GM19455 (cell line): ENCODE data around the gene NOS3.

Experiments used
- ATAC-seq: cut with Tn5 transposase; IDR thresholded peaks from one replicate; pipeline ENCODE4 v1.9.1; 2021; ENCODE audit not compliant: unreplicated experiment

NOS3 gene

DNA sequence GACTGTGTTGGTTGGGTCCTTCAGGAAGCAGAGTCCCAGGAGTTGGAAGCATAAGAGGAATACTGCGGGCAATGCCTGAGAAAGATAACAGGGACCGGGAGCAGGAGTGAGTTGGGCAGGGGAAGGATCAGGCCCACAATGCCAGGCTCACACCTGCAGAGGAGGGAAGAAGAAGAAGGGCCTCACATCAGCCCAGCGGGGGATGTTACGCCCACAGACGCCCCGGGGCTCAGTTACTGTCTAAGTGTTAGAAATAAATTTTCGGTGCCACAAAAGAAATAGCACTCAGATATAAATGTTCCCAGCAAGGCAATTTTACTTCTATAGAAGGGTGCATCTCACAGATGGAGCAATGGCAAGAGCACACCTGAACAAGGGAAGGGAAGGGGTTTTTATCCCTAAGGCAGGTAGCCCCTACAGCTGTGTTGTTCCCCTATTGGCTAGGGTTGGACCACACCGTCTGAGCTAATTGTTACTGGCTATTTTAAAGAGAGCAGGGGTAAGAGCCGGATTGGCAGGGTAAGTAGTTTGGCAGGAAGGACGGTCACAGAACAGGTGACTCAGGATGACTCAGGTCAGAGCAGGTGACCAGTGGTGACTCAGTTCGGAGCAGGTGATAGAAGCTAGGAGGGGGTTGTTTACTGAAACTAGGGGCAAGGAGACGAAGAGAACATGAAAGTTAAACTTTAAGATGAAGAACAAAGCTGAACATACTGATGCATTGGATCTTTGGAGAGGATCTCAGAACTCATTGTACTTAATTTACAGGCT lies at the start of gene NOS3:
Gene NOS3, plus strand, starts transcription at position 602 of the 771 bp plus-strand sequence. CDS start 2,787 bp downstream, outside the sequence.
- ATAC-seq = no peak

DNA sequence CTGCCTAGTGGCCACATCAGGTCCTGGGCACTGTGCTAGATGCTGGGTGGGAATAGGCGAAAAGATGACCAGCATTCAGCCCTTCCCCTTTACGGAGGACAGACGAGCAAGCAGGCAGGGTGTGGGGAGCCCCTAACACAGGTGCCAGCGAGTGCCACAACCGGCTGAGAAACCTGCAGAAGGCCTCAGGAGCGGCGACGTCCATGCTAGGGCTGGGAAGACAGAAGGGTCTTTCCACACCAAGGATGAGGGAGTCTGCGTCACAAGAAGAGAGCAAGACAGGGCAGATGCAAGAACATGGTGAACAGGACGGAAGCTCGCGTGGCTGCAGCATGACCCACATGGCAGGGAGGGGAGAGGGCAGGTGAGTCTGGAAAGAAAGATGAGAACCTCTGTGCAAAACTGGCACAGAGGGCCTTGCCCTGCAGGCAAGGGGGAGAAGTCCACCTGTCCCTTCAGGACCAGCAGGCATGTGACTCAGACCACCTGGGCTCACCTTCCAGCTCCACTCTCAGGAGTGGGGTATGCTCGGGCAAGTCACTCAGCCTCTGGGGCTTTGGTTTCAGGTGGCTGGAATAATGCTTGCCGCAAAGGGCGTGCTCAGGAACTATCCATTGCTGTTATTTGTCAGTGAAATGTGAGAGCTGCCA lies 49.3 kb upstream of the NOS3 start:
- no peak for ATAC-seq

DNA sequence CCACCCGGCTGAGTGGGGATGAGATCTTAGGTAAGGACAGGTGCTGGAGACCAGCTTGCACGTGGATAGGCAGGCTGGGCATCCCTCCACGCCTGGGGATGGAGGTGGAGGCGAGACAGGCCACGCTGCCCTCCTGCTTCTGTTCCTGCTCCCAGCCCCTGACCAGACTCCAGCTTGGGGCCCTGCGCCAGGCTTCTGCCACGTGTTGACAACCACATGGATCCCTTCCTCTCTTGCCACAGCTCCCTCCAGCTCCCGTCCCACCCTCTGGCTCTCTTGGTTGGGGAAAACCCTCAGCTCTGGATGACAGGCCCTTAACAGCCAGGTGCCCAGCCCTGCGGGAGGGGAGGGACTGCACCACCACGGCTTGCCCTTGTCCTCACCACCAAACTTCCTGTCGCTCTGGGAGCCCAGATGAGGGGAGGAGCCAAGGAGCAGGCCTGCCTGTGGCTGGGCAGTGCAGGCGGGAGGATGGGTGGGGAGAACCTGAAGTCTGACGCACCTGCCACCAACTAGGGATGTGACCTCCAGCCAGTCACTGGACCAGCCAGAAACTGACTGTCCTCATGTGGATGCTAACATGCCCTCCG lies 48.7 kb upstream of the NOS3 start:
- no peak for ATAC-seq

DNA sequence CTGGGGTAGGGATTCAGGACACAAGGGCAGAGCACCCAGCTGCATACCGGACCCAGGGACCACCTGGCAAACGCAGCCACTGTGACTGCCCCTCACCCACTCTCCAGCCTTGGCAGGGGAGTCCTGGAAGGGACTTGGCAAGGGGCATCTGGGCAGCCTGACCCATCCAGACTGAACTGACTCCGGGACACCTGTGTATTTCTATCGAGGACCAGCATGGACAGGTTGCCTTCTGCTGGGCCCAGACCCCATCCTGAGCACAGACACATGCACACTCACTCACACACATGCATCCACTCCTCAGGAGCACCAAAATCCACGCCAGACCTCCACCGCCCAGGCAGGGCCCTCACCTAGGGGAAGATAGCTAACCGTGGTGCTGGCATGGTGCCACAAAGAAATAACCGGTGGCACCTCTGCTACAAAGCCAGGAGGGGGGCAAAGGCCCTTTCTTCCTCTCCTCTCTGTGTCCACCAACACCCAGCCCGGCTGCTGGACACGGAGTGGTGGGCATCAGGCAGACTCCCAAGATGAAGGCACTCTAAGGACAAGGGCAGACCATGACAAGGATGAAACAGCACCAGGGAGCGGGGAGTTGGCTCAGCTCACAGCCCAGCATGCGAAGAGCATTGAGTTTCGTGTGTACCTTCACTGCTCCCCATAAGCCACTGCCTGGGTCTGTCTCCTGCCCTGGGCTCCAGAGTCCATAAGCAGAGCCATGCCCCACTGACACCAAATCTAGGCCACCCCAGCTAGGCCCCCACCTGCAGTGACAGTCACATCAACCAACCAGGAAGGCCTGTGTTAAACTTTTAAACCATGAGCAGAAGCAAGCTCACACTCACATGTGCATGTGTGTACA lies 48.0 kb upstream of the NOS3 start:
- ATAC-seq = no peak

DNA sequence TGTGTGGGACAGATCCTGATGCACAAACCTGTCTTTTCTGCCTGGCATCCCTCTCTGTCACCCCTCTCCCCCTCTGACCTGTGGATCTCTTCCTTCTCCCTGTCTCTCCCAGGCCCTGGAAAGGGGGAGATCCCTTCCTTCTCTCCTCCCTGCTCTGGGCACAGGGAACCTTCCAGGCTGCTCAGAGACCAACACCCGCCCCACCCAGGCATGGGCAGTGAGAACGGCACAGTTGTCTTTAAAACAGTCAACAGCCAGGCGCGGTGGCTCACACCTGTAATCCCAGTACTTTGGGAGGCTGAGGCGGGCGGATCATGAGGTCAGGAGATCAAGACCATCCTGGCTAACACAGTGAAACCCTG lies 47.4 kb upstream of the NOS3 start:
- ATAC-seq = no peak

DNA sequence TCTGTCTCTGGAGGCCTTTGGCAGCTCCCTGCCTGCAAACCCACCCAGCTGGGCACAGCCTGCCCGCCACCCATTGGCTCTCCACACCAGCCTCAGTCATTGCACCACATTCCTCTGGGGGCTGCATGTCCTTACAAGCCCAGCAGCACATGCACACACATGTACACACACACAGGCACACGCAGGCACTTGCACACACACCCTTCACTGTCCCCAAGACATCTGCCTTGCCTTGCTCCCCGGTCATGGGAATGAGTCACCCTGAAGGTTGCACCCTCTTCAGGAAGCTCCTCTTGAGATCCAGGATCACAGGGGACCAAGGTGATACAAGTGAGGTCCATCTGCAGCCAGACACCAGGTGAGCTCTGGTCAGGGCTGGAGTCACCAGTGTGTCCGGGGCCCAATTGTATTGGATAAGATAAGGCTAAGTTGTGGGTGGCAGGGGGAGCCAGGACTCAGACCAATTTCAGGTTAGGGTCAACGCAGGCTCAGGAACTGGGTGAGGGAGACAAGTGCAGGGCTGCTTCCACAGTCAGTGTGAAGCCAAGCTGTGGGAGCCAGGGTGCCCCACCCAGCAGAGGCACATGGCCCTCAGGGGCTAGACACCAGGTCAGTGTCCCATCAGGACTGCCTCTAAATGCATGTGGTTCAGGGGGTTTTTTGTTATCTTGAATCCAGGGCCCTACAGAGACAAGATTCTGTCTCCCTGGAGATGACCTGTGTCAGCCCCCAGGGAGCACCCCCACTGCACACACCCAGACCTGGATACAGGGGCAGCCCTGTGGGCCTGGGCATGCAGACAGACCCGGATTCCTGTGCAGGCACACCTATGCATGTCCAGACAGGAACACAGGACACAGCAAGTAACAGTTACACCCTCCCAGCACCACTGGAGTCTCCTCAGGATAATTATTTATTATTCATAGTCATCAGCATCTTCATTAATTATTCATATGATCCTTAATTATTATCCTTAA lies 46.5 kb upstream of the NOS3 start:
- ATAC-seq = no peak

DNA sequence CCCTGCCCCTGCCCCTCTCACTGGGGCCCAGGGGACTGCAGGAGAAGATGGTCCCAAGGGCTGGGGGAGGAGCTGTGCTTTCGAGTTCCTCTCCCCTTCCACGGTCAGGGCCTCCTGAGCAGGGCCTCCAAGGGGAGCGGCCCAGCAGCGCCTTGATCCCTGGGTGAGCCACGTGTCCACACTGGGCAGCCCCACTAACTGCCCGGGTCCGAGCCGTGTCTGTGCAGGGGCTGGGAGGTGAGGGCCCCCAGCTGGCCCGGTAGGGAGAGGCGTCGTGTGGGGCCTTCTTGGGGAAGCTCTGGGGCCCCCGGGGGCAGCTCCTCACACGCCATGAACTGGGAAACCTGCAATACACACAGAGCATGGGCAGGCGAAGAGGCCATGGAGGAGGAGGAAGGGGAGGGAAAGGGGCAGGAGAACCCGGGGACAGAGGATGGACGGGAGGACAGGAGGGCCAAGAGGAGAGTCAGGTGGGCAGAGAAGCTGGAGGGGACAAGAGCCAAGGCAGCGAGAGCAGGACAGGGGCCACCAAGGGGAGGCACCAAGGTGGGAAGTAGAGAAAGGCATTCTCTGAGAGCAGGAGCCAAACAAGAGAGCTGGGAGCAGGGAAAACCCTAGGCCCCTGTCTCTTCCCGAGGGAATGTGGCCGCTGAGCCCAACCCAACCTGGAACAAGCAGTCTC lies 45.5 kb upstream of the NOS3 start:
- ATAC-seq = no peak

DNA sequence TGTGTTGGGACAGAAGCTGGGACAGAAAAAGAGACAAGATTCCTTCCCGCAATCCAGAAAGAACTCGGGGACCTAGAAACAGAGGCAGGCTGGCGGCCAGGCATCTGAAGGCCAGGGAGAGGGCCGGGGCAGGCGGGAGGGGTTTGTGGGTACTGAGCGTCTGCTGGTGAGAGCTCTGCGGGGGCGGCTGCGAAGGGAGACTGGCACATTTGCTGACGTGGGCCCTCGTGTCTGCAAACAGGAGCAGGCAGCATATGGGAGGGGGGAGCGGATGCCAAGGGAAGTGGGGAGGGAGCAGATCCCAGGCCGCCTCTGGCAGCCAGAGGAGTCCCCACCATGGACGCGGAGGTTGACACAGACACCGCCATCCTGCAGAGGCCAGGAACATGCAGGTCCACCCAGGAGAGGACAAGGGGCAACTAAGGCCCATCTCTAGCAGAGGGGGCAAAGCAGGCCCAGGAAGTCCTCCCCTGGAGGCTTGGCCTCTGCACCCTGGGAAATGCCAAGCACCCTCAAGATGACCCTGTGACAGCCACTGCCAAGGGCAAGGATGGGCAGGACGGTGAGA lies 44.9 kb upstream of the NOS3 start:
- no peak for ATAC-seq

DNA sequence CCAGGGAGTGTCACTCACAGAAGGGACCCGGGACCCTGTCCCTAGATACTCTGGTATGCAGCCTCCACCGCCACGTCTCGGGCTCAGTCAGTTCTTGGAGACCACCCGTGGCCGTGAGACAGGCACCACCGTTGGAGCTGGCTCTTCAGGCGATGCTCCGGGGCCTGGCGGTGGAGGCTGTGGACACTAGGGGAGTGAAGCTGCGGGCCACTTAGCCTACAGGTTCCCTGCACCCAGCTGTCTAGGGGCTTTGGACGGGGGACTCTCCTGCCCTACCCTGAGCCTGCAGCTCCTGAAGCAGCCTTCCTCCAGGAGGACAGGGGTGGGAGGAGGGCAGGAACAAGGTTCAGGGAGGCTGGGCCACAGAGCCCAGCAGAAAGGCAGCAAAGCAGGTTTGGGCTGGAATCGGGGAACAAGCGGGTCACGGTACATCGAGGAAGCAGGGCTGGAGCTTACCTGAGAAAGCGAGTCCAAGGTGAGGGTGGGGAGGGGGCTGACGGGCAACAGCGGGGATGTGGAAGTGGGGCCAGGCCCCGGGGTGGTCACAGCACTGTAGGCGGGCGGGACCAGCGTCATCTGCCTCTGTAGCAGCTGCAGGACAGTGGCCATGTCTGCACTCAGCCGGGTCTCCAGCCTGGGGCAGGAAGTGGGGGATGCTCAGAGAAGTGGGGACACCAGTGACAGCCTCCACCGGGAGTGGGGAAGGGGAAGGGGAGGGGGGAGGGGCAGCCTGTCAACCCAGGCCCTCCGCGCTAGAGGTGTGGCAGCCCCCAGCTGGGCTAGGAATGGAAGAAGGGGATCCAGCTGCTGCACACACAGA lies 44.2 kb upstream of the NOS3 start:
- no peak for ATAC-seq

DNA sequence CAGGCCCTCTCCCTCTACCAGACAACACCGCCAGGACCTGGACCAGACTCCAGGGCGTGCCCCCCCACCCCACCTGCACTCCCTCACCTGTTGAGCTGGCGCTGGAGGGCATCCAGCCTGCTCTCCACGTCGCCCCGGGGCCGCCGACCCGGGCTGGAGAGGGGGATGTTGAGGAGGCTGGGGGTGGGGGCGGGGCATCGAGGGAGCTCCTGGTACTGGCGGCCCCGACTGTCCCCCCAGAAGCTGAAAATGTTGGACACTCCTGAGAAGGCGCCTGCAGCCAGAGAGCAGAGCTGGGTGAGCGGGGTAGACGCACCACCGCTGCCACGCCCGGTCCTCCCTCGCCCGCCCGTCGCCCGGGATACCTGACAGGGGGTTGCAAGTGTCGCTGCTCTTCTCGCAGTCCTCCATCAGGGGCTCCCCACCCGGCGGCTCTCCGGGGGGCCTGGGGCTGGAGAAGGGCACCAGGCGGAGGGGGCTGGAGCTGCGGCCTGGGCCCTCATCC lies 43.5 kb upstream of the NOS3 start:
- no peak for ATAC-seq

DNA sequence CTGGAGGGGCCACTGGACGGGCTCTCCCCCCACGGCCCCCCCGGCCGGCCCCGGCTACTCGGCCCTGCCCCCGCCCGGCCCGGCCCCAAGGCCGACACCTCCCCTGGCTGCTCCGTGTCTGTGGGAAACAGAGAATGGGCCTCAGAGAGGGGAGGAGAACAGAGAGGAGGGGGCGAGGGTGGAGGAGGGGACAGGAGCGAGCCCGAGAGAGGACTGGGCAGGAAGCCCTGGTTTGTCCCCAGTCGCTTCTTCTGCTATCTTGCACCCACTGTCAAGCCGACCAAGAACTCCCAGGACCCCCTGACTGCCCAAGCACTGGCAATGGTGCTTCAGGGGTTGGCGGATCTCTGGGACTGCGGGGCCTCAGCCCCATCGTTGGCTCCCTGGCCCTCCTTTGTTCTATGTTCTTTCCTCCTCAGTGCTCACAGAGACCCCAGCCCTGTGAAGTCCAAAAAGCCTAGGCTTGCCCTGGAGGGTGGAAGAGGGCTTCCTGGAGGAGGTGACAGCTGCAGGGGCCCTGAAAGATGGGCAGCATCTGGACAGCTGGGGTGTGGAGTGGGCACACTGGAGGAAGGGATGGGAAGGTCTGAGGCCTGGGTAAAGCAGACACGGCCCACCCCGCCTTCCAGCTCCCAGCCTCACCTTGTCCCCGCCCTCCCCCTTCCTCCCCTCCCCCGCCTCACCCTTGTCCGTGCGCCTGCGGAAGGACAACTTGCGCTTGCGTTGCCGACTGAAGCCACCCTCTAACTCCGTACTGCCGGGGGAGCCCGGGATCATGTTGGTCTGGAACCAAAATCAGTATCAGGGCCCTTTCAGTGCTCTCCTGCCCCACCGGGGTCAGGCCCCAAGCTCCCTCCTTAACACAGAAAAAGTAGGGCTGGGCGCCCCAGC lies 42.8 kb upstream of the NOS3 start:
- no peak for ATAC-seq

DNA sequence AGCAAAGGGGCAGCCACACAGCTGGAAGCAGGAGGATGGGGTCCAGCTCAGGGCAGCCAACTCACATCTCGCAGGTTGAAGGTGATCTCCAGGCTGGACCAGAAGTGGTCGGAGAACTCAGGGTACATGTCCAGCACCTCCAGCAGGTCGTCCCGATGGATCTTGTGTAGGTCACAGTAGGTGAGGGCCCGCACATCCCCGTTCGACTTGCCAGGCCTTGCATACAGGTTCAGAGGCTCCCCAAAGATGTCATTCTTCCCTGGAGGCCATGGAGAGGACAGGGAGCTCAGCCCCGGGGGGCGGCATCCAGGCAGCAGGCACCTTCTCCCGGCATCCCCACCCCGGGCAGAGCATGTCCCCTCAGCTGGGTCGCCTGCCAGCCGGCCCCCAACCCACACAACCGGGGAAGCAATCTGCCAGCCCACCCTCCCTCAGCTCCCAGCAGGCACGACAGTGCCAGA lies 42.0 kb upstream of the NOS3 start:
- no peak for ATAC-seq

DNA sequence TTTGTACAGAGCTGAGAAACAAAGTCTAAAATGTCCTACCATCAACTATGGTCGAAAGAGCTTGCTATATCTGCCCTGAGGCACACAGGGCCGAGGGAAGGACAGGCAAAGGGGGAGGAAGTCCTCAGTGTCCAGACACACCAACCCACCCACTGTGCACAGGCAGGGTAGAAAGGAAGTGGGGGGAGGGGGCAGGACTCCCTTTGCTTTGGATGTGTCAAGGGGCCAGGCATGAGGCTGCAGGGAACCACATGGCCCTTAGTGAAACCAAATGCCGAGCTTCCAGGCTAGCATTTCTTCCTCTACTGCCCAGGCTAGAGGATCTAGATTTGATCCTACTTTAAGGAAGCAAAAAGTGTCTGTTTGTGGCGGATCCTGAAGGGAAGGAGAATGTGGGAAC lies 41.3 kb upstream of the NOS3 start:
- no peak for ATAC-seq

DNA sequence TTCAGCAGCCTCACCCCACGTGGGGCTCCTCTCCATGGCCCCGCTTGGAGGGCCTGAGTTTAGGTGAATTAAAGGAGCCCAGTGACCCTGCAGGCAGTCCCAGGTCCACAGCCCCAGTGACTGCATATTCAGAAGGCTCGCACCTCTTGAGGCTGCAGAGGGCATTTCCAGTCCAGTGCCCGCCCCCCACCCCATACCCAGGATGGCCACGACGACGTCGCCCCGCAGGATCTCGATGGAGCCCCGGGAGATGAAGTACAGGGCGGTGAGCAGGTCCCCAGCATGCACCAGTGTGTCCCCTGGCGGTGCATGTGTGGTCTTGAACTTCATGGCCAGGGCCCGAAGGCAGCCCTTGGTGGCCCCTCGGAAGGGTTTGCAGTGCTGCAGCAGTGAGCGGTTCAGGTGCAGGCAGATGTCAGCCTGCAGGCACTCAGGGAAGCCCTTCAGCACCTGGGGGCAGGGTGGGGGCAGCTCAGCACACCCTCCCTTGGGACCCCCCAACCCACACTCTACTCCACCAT lies 40.8 kb upstream of the NOS3 start:
- ATAC-seq = no peak

DNA sequence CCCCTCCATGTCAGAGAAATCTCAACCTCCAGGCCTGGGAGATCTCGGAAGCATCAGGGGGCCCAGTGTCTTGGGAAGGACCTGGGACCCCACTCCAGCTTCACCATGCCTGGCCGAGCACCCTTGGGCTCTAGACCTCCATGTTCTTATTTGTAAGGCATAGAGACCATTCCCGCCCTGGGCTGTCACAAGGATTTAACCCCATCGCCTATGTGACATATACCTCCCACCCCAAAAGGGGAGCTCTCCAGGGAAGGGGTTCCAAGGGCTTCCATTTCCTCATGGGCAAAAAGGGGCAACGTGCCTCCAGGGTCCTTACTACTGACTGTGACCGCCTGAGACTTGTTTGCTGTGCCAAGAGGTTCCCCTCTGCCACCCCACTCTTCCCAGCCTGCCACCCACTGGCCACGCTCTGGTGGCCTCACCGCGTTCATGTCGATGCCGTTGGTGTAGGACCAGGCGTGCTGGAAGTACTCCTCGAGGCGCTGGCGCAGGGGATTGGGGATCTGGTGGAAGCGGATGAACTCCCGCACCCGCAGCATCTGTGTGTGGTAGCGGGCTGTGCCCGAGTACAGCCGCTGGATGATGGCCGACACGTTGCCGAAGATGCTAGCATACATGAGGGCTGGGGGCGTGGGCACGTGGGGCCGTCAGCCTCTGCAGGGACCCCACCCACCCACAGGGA lies 40.2 kb upstream of the NOS3 start:
- ATAC-seq = no peak

DNA sequence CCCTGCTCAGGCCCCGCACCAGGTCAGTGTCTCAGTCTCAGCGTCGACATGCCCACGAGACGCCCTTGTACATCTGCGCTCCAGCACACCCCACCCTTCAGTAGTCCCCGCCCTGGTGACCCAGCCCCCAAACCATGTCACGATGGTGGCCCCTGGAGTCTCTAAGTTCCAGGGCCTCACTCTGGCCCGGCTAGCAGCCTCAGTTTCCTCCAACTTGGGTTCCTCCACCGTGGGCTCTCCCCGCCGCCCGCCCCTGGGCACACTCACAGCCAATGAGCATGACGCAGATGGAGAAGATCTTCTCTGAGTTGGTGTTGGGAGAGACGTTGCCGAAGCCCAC lies 39.7 kb upstream of the NOS3 start:
- no peak for ATAC-seq

DNA sequence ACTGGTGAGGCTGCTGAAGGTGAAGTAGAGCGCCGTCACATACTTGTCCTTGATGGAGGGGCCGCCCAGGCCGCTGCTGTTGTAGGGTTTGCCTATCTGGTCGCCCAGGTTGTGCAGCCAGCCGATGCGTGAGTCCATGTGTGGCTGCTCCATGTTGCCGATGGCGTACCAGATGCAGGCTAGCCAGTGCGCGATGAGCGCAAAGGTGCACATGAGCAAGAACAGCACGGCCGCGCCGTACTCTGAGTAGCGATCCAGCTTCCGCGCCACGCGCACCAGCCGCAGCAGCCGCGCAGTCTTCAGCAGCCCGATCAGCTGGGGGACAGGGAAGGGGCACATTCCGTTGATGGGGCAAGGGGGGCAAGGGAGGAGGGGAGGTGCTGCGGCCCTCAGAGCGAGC lies 39.3 kb upstream of the NOS3 start:
- no peak for ATAC-seq
